Testis (tissue), 2 donors: ENCODE measurements around the gene RBP2.

Source experiments
- POLR2A ChIP-seq: fragments of 450-650 bp; IDR thresholded peaks from one replicate; pipeline ENCODE4 v1.6.1; 2017; ENCODE audit warnings: antibody characterized with exemption, mild to moderate bottlenecking, moderate library complexity
- TF ChIP-seq, protein P1 (sequence below), 3 experiments: fragments of 450-650 bp in 2 of 3; fragments of 200-600 bp in 1 of 3; sonication (generic) in 1 of 3; IDR thresholded peaks; one replicate each; pipeline ENCODE4 v1.5.1; 2016 to 2019; ENCODE audit warnings: antibody characterized with exemption in 3 of 3, mild to moderate bottlenecking in 2 of 3, moderate library complexity in 1 of 3

DNA sequence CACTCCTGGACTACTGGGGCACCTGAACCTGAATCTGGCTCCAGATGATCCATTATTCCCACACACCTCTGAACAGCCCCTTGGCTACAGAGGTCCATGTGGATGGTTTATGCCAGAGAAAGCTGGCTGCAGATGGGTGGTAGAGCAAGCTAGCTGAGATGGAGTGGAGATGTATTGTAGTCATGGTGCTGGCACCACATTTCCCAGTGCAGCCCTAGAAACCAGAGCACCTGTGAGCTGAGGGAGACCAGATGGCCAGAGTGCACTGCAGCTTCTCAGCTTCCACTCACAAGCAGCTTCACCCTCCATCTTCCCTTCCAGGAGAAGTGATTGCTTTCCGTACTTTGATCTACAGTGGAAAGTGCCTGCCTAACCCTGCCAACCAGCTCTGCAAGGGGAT, 33.3 kb upstream of the RBP2 start:
- TF ChIP-seq, protein P1, sequence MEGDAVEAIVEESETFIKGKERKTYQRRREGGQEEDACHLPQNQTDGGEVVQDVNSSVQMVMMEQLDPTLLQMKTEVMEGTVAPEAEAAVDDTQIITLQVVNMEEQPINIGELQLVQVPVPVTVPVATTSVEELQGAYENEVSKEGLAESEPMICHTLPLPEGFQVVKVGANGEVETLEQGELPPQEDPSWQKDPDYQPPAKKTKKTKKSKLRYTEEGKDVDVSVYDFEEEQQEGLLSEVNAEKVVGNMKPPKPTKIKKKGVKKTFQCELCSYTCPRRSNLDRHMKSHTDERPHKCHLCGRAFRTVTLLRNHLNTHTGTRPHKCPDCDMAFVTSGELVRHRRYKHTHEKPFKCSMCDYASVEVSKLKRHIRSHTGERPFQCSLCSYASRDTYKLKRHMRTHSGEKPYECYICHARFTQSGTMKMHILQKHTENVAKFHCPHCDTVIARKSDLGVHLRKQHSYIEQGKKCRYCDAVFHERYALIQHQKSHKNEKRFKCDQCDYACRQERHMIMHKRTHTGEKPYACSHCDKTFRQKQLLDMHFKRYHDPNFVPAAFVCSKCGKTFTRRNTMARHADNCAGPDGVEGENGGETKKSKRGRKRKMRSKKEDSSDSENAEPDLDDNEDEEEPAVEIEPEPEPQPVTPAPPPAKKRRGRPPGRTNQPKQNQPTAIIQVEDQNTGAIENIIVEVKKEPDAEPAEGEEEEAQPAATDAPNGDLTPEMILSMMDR (IDR thresholded peaks at IDR 0.05), result no peak
- TF ChIP-seq POLR2A, result no peak
